Tibial nerve (tissue), 3 donors: Measurements from ENCODE around the gene MEIS2.

Experiments
- CTCF ChIP-seq, 5 experiments: fragments of 200-600 bp in 3 of 5; fragments of 450-650 bp in 2 of 5; sonication (generic) in 3 of 5; IDR thresholded peaks; one replicate each; pipeline ENCODE4 v1.5.1; 2016 to 2019; ENCODE audit warnings: antibody characterized with exemption in 5 of 5, mild to moderate bottlenecking in 3 of 5, moderate library complexity in 2 of 5
- POLR2A ChIP-seq, 2 donors: fragments of 450-650 bp; IDR thresholded peaks; one replicate each; pipeline ENCODE4 v1.6.1; 2017; ENCODE audit warnings: antibody characterized with exemption in 2 of 2, mild to moderate bottlenecking in 2 of 2, moderate library complexity in 2 of 2

- TF ChIP-seq POLR2A (IDR thresholded peaks at IDR 0.05) (no peak), CTCF (IDR thresholded peaks at IDR 0.05) (no peak)
Measured at GRCh38 chr15:37090543-37091175, 9.7 kb downstream of the MEIS2 start.
